Stimulated activated CD4-positive, alpha-beta T cell treated with anti-CD3 and anti-CD28 coated beads, Interleukin-15, amount 100 ng/mL, for 48 hours (primary cell): ENCODE results near the gene TMPRSS13.
"Not testable (repeated sequence)": the region's sequence is repeated elsewhere in the genome, so short reads cannot be mapped to it uniquely, and the experiment has no call there.

Experiments used
- DNase-seq, 2 donors: peaks; one replicate each; pipeline ENCODE4 v3.0.0-alpha.2; 2020; ENCODE audit warnings: low read depth in 2 of 2

The TMPRSS13 gene

GRCh38 chr11:117929142-117929915 is at the start of gene TMPRSS13:
Gene TMPRSS13 (minus strand): TSS chr11:117929402. CDS start chr11:117929307, 95 bp downstream.
- no peak for DNase-seq

DNA sequence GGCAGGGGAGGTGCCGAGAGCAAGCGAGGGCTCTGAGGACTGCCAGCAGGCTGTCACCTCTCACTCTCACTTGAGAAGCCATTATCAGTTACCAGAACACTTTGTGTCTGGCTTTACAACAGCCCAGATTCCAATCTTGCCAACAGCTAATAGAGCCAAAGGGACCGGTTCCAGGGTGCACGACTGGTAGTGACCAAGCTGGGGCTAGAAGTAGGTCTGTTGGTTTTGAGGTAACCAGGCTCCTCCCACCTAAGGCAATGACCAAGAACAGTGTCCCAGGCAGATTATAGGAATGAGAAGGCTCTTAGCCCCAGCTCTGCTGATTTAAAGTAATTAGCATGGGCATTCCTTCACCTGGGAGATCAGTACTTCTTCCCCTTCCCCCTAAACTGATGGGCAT is 49.8 kb upstream of the TMPRSS13 start:
- DNase-seq: no peak

GRCh38 chr11:117978291-117978910 is 49.2 kb upstream of the TMPRSS13 start:
- DNase-seq: not testable (repeated sequence)

GRCh38 chr11:117977612-117978264 is 48.5 kb upstream of the TMPRSS13 start:
- not testable (repeated sequence) for DNase-seq

GRCh38 chr11:117977029-117977428 is 47.8 kb upstream of the TMPRSS13 start:
- DNase-seq: no peak

GRCh38 chr11:117976445-117976844 is 47.2 kb upstream of the TMPRSS13 start:
- DNase-seq: no peak

GRCh38 chr11:117973503-117973860 is 44.3 kb upstream of the TMPRSS13 start:
- no peak for DNase-seq

GRCh38 chr11:117972629-117973502 is 43.7 kb upstream of the TMPRSS13 start:
- DNase-seq: no peak

DNA sequence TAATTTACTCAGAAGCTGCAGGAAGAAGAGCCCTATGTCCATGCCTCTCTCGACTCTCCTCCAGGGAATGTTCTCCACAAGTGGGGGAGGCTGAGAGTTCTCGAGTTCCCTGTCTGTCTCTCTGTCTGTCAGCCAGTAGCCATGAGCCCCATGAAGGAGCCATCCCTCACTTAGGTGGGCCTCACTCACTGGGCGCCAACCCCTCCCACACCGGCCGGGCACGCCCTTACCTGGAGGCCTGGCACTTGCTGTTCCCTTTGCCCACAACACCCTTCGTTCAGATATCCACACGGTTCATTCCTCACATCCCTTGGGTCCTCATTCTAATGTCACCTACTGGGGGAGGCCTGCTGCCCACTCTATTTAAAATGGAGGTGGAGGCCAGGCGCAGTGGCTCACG is 42.8 kb upstream of the TMPRSS13 start:
- no peak for DNase-seq

DNA sequence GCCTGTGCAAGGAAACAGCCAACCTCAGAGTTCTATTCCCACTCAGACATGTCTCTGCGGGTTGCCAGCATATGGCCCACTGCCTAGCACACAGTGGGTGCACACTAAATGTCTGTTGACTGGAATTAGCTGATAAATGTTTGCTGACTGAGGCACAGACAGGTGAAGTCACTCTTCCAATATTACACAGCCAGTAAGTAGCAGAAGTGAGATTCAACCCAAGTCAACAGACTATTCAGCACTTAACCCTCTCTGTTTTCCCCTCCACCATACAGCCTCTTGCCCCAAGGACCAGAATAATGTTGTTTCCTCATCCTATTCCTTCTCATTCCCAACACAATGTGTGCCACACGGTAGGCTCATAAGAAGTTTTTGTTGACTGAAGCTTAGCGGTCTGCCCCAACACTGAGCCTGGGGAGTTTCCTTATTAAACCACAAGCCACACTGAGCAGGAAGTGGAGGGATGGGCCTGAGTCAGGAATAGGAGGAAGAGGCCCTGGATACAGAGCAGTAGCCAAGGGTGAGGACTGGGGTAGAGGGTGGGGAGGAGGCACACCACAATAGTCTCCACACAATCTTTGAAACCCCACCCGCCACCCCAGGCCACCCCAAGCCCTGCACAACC is 41.3 kb upstream of the TMPRSS13 start:
- no peak for DNase-seq

- DNase-seq: no peak
Observed at GRCh38 chr11:117969160-117969991, 40.2 kb upstream of the TMPRSS13 start.

- DNase-seq: no peak
Observed at GRCh38 chr11:117966908-117967307, 37.7 kb upstream of the TMPRSS13 start.

GRCh38 chr11:117962826-117963225 is 33.6 kb upstream of the TMPRSS13 start:
- DNase-seq: no peak

DNA sequence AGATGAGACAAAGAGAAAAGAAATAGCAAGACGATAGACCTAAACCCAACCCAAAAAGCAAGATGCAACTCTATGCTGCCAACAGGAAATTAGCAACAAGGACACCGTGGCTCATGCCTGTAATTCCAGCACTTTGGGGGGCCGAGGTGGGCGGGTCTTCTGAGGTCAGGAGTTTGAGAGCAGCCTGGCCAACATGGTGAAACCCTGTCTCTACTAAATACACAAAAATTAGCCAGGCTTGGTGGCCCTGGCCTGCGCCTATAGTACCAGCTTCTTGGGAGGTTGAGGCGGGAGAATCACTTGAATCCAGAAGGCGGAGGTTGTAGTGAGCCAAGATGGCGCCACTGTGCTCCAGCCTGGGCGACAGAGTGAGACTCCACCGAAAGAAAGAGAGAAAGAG is 32.7 kb upstream of the TMPRSS13 start:
- no peak for DNase-seq

DNA sequence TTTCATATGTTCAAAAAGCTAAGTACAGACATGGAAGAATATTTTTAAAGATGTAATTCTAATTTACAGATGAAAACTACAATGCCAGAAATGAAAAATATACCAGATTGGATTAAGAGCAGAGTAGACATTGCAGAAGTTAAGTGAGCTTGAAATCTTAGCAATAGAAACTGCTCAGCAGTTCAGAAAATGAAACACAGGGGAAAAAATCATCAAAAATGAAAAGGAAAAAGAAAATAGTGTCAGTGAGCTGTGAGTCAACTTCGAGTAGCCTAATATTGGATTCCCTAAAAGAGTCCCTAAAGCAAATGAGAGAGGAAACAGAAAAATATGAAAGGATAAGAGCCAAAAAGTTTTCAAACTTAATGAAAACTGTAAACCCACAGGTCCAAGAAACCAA is 31.2 kb upstream of the TMPRSS13 start:
- DNase-seq: no peak

GRCh38 chr11:117959438-117960149 is 30.4 kb upstream of the TMPRSS13 start:
- DNase-seq: no peak

GRCh38 chr11:117958949-117959348 is 29.7 kb upstream of the TMPRSS13 start:
- DNase-seq: no peak

GRCh38 chr11:117953024-117953671 is 23.9 kb upstream of the TMPRSS13 start:
- DNase-seq: no peak
